ENCODE results near the gene AXIN1.
"Not testable (repeated sequence)": the region's sequence is repeated elsewhere in the genome, so short reads cannot be mapped to it uniquely, and the experiment has no call there.

AXIN1 gene

DNA sequence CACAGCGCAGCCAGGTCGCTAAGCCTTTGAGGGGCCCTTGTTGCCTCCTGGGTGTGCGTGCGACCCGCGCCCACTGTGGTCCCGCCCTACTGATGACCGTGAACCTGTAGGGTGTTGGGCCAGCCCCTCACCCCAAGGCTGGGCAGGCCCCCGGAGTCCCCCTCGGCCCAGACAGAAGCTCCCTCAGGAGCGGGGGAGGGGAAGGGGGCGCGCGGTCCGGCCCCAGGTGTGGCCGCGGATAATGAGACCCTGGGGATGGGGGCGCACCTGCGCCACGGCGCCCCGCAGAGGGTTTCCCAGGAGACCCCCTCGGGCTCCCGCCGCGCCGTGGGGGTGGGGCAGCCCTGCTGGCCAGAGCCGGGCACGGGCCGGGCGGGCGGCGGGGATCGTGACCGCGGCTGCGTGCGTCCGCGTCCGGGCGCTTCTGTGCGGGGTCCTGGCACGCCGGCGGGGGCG lies 72.5 kb downstream of the AXIN1 start:
- no peak for DNase-seq

GRCh38 chr16:279531-279930 lies 73.0 kb downstream of the AXIN1 start:
- no peak for DNase-seq

DNA sequence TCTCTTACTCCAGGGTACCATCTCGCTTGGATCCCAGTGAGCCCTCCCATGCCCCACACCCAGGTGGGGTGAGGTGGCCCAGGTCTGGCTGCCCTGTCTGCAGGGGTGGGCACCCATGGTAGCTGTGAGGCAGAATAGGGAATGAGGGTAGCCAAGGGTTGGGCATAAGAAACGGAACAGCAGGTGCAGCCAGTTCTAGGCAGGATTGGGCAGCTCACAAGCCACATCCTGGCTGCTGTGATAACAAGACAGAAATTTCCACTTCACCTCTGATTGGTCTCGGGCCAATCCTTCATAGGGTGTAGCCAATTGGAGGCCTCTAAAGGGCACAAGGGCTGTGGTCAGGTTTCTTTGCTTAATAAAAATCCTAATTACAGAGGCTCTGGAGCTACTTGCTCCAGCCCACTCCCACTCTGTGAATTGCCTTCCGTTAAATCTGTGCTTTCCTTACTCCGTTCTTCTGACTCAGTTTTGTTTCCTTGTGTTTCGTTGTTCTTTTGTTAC lies 73.6 kb downstream of the AXIN1 start:
- peak; percentile 13 to 29 for DNase-seq

DNA sequence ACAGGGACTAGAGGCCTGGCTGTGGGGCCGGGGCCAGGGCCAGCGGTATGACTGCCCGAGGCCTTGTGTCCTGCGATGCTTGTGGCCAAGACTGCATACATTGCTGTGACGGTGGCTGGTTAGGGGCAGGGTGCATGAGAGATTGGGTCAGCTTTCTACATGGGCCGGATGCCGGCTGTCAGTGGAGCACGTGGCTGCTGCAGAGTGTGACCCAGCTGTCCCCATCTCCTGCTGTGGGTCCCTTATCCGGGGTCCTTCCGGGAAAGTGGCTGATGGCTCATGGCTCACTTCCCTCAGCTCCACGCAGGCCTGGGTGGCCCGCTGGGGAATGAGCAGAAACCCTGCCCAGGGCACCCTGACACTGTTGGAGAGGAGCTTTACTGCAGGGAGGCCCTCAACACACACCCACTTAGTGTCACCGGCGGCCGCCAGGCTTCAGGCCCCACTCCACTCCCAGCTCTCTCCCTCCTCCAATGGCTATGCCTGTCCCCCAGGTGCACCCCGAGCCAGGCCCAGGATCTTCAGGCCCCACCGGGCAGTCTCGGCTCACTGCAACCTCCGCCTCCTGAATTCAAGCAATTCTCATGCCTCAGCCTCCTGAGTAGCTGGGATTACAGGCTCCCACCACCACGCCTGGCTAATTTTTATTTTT lies 76.0 kb downstream of the AXIN1 start:
- DNase-seq: no peak

GRCh38 chr16:275786-276232 lies 76.7 kb downstream of the AXIN1 start, which contains the start of gene RGS11:
Gene RGS11, minus strand, starts transcription at chr16:275944. Its CDS starts 33 bp downstream, at chr16:275911.
- no peak for DNase-seq

GRCh38 chr16:275041-275641 lies 77.4 kb downstream of the AXIN1 start:
- DNase-seq: peak; percentile 10 to 22

DNA sequence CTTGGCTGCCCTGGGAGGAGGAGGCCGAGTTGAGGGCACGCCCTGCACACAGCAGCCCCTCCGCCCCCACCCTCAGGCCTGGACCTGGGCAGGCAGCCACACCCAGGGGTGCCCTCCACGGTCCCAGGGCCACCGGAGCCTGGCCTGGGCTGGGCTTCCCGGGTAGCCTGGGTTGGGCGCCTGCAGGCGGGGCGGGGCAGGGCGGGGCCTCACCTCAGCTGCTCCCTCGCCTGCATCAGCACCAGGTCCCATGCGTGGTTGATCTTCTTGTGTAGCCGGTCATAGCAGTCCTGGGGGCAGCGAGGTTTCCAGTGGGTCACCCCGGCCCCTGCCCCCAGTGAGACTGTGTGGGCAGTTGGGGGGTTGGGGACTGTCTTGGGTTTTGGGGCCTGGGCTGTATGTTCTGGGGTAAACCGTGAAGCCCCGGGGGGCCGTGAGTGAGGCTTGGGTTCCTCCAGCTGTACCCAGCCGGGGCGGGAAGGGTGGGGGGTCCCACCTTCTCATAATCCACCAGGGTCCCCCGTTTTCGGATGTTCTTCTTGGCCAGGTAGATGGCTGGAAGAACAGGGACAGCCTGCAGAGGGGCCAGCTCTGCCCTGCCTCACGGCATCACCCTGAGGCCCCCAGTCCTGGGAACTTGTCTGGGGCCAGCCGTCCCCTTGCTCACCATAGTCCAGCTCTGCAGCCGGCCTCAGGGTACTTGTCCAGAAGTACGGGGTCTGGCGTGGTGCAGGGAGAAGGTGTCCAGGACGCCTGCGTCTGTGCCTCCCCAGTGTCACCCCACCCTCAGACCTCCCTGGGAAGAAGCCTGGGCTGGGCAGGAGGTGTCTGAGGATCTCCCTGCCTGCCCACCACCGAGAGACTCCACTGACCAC lies 78.7 kb downstream of the AXIN1 start:
- DNase-seq: no peak

DNA sequence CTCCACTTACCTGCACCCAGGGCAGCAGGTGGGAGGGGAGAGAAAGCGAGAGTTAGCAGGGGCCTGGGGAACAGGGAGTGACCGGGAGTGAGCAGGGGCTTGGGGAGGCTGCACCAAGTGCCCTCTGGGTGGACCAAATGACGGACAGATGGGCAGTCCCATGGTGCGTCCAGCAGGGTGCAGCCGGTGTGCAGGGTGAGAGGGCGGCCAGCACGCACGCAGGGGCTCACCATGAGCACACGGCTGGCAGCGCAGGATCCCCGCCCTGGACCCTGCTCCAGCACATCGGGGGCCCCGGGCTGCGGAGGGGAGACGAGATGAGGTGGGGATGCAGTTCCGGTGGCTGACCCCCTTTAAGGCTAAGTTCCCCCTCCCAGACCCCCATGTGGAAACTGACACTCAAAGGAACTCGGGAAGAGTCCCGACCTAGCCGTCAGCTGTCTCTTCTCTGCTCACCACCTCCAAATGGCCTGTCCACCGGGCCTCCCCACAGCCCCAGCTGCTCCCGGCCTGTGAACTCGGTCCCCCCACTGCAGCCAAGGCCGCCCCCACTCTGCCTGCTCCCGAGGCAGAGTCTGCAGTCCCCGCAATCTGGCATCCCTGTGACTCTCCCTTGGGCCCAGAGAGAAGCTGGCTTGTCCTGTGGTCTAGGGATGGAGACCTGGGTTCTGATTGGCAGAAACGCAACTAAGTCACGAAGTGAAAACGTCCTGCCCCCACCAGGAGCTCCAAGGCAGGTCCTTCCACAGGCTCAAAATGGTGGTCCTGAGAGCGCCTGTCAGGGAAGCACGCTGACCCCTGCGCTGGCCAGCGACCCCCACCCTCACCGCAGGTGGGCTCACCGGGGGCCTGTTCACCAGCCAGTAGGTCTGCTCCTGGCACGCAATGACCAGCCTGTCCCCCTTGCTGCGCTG lies 79.6 kb downstream of the AXIN1 start:
- no peak for DNase-seq

DNA sequence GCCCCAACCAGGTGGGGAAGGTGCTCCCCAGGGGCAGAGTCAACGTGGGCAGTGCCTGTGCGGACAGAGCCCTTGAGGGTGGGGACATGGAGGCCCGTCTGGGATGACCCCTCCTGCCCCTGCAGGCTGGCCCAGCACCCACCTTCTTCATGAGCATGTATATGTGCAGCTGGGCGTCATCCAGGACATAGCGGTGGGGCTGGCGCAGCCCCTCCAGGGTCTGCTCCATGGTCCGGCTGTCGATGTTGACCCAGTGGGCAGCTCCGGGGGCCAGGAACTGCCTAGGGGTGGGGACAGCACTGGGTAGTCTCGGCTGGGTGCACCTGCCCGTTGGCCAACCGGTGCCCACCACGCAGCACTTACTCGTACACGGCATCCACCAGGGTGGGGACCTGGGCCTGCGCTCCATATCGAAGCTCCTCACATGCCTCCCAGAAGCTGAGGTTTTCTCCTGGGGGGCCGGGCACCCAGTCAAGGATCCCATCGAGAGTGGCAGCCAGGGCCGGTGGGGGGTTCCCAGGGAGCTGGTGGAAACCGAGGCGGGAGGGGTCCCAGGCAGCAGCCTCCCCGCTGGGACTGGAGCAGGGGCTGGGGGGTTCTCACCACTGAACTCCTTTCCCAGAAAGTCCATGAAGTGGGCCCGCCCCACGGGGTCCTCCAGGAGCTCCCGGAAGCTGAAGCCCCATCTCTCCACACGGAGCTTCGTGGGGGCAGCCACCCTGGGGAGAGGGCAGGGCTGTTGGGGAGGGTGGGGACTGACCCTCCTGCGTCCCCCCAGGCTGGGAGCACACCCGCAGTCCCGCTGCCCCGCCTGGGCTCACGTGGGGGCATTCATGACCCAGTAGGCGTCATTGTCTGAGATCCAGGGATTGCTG lies 81.9 kb downstream of the AXIN1 start:
- DNase-seq: no peak

GRCh38 chr16:269061-269796 lies 83.3 kb downstream of the AXIN1 start:
- no peak for DNase-seq

DNA sequence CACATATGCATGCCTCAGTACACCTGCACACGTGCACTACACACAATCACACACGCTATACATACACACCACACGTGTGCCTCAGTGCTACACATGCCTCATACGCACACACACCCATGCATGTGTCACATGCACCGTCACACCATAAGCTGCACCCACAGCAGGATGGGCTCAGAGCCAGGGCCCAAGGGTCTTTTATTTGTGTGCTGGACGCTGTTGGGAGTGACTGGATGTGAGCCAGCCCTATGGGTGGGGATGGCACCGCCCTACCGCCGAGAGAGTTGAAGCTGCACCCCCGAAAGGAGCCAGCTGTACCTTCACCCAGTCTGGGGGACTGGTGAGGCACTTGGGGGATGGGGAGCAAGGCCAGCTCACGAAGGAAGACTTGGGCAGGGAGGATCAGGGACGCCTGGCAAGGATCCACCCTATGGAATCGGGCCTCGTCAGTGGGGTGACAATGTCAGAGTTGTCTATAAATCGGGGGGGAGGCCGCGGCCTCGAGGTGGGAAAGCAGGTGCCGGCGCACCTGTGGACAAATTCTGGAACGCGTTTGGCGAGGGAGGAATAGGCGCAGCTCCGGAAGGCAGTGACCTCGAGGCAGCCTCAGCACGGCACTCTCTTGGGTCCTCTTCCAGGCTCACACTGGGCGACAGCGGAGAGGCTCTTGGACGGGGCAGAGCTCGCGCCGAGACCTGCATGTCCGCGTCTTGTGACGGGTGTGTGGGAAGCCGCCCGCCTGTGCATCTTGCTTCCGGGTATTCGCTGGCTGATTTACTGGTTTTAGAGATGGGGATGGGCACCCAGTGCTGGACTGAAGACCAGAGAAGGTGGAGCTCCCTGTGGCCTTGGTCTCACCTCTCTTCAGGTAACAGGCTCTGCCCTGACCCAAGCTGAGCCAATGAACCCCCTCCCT lies 84.1 kb downstream of the AXIN1 start:
- no peak for DNase-seq

DNA sequence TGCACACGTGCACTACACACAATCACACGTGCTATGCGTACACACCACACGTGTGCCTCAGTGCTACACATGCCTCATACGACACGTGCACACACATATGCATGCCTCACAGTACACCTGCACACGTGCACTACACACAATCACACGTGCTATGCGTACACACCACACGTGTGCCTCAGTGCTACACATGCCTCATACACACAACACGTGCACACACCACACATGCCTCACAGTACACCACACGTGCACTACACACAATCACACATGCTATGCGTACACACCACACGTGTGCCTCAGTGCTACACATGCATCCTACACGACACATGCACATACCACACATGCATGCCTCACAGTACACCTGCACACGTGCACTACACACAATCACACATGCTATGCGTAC lies 85.0 kb downstream of the AXIN1 start:
- DNase-seq: not testable (repeated sequence)

DNA sequence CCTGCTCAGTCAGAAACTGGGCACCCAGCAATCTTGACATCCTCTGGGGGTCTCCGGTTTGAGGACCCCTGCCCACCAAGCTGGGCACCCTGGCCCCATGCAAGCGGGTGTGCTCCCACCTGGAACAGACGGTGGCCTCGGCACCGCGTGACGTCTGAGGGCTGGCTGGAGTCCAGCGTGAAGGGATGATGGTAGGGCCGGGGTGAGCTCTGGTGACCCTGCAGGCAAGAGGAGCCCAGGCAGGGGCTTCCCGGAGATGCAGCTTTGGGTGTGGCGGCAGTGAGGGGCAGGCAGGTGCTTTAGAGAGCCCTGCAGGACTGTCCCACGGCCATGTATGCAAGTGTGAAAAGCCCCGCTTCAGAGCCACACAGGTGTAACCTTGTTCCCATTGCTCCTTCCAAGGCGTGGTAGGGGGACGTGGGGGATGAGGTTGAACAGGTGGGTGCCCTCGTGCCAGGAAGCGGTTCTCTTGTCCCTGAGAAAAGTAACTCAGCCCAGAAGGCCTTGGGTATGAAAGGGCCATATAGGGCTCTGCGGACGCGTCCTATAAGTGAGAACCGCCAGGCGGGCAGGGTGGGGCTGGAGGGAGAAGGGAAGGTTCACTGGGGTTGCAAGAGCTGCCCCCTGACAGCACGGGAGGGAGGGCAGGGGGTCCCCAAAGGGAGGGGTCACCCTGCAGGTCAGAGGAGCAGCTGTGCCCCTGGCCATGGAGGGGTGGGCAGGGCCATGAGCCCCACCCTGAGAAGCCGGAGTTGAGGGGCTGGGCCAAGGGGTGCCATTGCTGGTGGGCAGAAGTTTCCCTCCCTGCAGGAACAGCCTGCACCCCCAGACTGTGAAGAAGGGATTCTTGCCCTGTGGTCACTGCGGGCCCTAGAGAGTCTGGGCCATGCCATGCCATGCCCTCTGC lies 86.0 kb downstream of the AXIN1 start:
- DNase-seq: no peak

GRCh38 chr16:265711-266110 lies 86.8 kb downstream of the AXIN1 start:
- DNase-seq: peak; percentile 16 to 26

DNA sequence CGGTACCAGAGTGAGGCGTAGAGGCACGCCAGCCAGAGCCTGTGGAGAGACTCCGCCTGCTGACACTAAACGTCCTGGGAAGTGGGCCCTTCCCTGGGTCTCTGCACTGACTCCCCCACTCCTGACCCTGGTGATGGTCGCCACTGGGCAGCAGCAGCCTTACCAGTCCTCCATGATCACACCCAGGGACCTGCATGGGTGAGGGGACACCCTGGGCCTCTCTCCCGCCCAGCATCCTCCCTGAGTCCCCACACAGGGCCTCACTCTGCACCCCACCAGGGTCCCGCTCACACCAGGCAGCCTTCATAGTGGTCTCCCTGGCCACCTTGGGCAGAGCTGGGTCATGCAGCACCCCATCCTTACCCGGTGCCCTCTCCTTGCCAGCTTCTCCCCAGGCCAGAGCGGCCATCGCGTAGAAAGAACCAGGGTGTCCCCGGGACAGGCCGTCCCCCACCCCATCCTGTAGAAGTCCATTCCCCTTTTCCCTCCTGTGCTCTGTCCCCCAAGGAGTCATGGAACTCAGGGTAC lies 87.5 kb downstream of the AXIN1 start:
- no peak for DNase-seq

- DNase-seq: no peak
These were observed 88.0 kb downstream of the AXIN1 start for GRCh38 chr16:264440-264951.

DNA sequence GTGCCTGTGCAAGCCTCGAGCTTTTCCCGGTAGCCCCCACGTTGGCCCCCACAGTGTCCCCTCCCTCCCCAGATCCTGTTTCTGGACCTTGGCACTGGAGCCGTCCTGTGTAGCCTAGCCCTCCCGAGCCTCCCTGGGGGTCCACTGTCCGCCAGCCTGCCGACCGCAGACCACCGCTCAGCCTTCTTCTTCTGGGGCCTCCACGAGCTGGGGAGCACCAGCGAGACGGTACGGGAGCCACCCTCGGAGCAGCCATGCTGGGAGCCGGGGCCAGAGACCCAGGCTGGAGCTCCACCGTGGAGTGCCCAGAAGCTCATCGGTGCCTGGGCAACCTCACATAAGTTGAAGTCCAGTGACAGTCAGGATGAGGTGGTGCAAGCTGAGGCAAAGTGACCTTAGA lies 88.6 kb downstream of the AXIN1 start:
- no peak for DNase-seq
